Cardiac muscle cell (in vitro differentiated cells and primary cell): ENCODE data around the gene EEF1G. TPM values are rescaled to one million over a fixed set of nuclear protein-coding genes. Genes with fewer than 3 reads are reported as not detected.

ENCODE experiments used
- DNase-seq, 2 donors: peaks; one replicate each; pipeline versions ENCODE4 v3.0.0 to v3.0.0-alpha.2; 2010 to 2017; ENCODE audit warnings: low read depth in 1 of 2, low spot score in 1 of 2
- H3K27ac ChIP-seq: fragments of 200-600 bp; sonication (generic); 2 replicates; pipeline ENCODE4 v1.5.1; 2016
- H3K27me3 ChIP-seq: fragments of 200-600 bp; sonication (generic); 2 replicates; pipeline ENCODE4 v1.6.0; 2016; ENCODE audit warnings: control low read depth
- H3K36me3 ChIP-seq: fragments of 200-600 bp; sonication (generic); 2 replicates; pipeline ENCODE4 v1.5.1; 2016; ENCODE audit warnings: control low read depth
- H3K4me1 ChIP-seq: fragments of 200-600 bp; sonication (generic); 2 replicates; pipeline ENCODE4 v1.8.1; 2017; ENCODE audit warnings: low read depth, mild to moderate bottlenecking, mixed run types
- H3K4me3 ChIP-seq: fragments of 200-600 bp; sonication (generic); 2 replicates; pipeline ENCODE4 v1.5.1; 2016; ENCODE audit warnings: mild to moderate bottlenecking
- H3K9me3 ChIP-seq: fragments of 200-600 bp; sonication (generic); 2 replicates; pipeline ENCODE4 v1.5.1; 2017; ENCODE audit warnings: low read depth, mild to moderate bottlenecking, control low read depth
- CTCF ChIP-seq: IDR thresholded peaks from 2 replicates; pipeline ENCODE4 v1.5.1; 2012; ENCODE audit warnings: low read depth, mild to moderate bottlenecking, low read length
- polyA plus RNA-seq: library from polyadenylated mRNA; unstranded; fragments of >200 nt; fragmentation: Nextera tagmentation; extraction: Ambion mirVana; gene quantifications from 2 replicates; pipeline ENCODE4 v1.2.1, GENCODE V29; 2016
- total RNA-seq: library from RNA; depleted of rRNA; stranded (reverse); fragments of >200 nt; gene quantifications from 2 replicates; pipeline ENCODE4 v1.2.3, GENCODE V29; 2016

The EEF1G gene
- total and polyA plus RNA-seq, 2 experiments from 2014 or later: 769 to 2,091 TPM

GRCh38 chr11:62615521-62615920, 41.8 kb upstream of the EEF1G start:
- no peak for DNase-seq
- no peaks in the 10 kb centered on the region for H3K4me1 ChIP-seq
- no peaks in the 10 kb centered on the region for H3K27me3 ChIP-seq
- H3K9me3 ChIP-seq: no peaks in the 10 kb centered on the region
- TF ChIP-seq CTCF: no peak
- no peak overlapping the region for H3K4me3 ChIP-seq
- no peak overlapping the region for H3K27ac ChIP-seq
- no peaks in the 10 kb centered on the region for H3K36me3 ChIP-seq

- Histone ChIP-seq H3K4me3 (no peak overlapping the region), H3K27me3 (no peaks in the 10 kb centered on the region), H3K36me3 (no peaks in the 10 kb centered on the region), H3K27ac (peak overlapping the region; percentile 76), H3K9me3 (no peaks in the 10 kb centered on the region), H3K4me1 (no peaks in the 10 kb centered on the region)
- no peak for TF ChIP-seq CTCF
- no peak for DNase-seq
Measured at GRCh38 chr11:62614275-62614674, 40.6 kb upstream of the EEF1G start.

GRCh38 chr11:62613291-62613778, 39.6 kb upstream of the EEF1G start:
- no peak for DNase-seq
- Histone ChIP-seq H3K27me3 (no peaks in the 10 kb centered on the region), H3K4me3 (no peak overlapping the region), H3K36me3 (no peaks in the 10 kb centered on the region), H3K27ac (peak overlapping the region; percentile 76), H3K4me1 (no peaks in the 10 kb centered on the region), H3K9me3 (no peaks in the 10 kb centered on the region)
- no peak for TF ChIP-seq CTCF

GRCh38 chr11:62612366-62613290, 38.9 kb upstream of the EEF1G start, which contains the start of the genes EML3 and ROM1:
EML3 (minus strand) TSS chr11:62612775; CDS start chr11:62612457, 318 bp downstream.
ROM1 (plus strand) TSS chr11:62613257; CDS start chr11:62613282, 25 bp downstream.
- peak; percentile 74 for TF ChIP-seq CTCF
- Histone ChIP-seq H3K4me3 (peak within 1 kb of the TSS; percentile 55), H3K9me3 (no peaks in the 10 kb centered on the region), H3K27me3 (no peaks in the 10 kb centered on the region), H3K4me1 (no peaks in the 10 kb centered on the region), H3K27ac (peak within 1 kb of the TSS; percentile 76), H3K36me3 (no peaks in the 10 kb centered on the region)
- peak; percentile 90 to 97 for DNase-seq

- H3K27ac ChIP-seq: peak overlapping the region; percentile 59
- H3K36me3 ChIP-seq: no peaks in the 10 kb centered on the region
- H3K4me1 ChIP-seq: peaks cover 5% of the 10 kb centered on the region
- DNase-seq: peak in 1 of 2 donors; percentile 87
- peak overlapping the region; percentile 55 for H3K4me3 ChIP-seq
- peak; percentile 12 for TF ChIP-seq CTCF
- no peaks in the 10 kb centered on the region for H3K27me3 ChIP-seq
- H3K9me3 ChIP-seq: no peaks in the 10 kb centered on the region
Measured at GRCh38 chr11:62611705-62612365, 38.1 kb upstream of the EEF1G start.
